HL-60 (cell line): ENCODE data around the gene TBCK.

Experiments
- DNase-seq, 2 experiments: peaks; one replicate each; pipeline ENCODE4 v3.0.0-alpha.2; 2010 to 2020; ENCODE audit warnings: low read depth in 1 of 2, low spot score in 1 of 2
- H3K27ac ChIP-seq: fragments of 250-450 bp; sonication (Bioruptor Pico); replicated peaks from 2 replicates; pipeline ENCODE4 v1.5.1; 2020; ENCODE audit warnings: mild to moderate bottlenecking, moderate library complexity
- H3K27me3 ChIP-seq: fragments of 250-450 bp; sonication (Bioruptor Pico); 2 replicates; pipeline ENCODE4 v1.5.1; 2021; ENCODE audit warnings: mild to moderate bottlenecking, moderate library complexity; ENCODE audit not compliant: insufficient read depth, poor library complexity, severe bottlenecking
- H3K4me3 ChIP-seq: replicated peaks from 2 replicates; pipeline ENCODE4 v1.5.1; 2011; ENCODE audit warnings: mild to moderate bottlenecking, control low read depth, low read length; ENCODE audit not compliant: insufficient read depth
- GABPA ChIP-seq: IDR thresholded peaks from 2 replicates; pipeline ENCODE4 v1.6.1; 2012; ENCODE audit warnings: low read depth
- POLR2AphosphoS5 ChIP-seq: IDR thresholded peaks from 2 replicates; pipeline ENCODE4 v1.6.1; 2012; ENCODE audit warnings: low read depth
- REST ChIP-seq: IDR thresholded peaks from 2 replicates; pipeline ENCODE4 v1.6.1; 2012; ENCODE audit warnings: low read depth; ENCODE audit not compliant: insufficient replicate concordance
- SPI1 ChIP-seq: IDR thresholded peaks from 2 replicates; pipeline ENCODE4 v1.6.1; 2012; ENCODE audit warnings: low read depth, mild to moderate bottlenecking, borderline replicate concordance
- TF ChIP-seq, protein P1 (sequence below): IDR thresholded peaks from one replicate; pipeline ENCODE4 v1.5.1; 2011; ENCODE audit warnings: low read length, control low read depth, inconsistent platforms; ENCODE audit not compliant: insufficient read depth

The TBCK gene

DNA sequence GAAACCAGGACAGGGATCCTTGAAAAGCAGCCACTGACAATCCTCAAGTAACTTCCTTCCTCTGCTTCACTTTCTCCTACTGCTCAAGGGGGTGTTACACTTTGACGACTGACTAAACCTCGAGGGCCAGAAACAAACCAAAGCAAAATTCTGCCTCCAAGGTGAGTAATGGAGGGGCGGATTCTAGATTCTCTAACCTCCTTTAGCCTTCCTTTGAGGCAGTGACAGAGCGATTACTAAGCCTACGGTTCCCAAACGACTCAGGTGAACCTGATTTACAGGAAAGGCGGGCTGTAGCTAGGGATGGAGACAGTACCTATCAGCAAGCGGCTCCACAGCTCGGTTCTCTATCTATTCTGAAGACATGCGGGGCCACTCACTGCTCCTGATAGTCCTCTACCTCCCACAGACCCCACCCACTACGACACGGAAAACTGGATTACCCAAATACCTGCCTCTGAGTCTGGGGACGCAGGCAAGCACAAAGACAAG lies 487 bp downstream of the TBCK start:
- peak overlapping the region; percentile 100 for H3K27ac ChIP-seq
- DNase-seq: peak in 1 of 2 experiments; percentile 39
- peak overlapping the region; percentile 94 for H3K4me3 ChIP-seq
- no peaks in the 10 kb centered on the region for H3K27me3 ChIP-seq
- TF ChIP-seq, protein P1, sequence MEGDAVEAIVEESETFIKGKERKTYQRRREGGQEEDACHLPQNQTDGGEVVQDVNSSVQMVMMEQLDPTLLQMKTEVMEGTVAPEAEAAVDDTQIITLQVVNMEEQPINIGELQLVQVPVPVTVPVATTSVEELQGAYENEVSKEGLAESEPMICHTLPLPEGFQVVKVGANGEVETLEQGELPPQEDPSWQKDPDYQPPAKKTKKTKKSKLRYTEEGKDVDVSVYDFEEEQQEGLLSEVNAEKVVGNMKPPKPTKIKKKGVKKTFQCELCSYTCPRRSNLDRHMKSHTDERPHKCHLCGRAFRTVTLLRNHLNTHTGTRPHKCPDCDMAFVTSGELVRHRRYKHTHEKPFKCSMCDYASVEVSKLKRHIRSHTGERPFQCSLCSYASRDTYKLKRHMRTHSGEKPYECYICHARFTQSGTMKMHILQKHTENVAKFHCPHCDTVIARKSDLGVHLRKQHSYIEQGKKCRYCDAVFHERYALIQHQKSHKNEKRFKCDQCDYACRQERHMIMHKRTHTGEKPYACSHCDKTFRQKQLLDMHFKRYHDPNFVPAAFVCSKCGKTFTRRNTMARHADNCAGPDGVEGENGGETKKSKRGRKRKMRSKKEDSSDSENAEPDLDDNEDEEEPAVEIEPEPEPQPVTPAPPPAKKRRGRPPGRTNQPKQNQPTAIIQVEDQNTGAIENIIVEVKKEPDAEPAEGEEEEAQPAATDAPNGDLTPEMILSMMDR: no peak
- TF ChIP-seq POLR2AphosphoS5: no peak
- TF ChIP-seq REST: no peak
- no peak for TF ChIP-seq GABPA
- peak; percentile 52; the same call in 1 of the 2 replicates for TF ChIP-seq SPI1

GRCh38 chr4:106314960-106315359 lies 1.0 kb downstream of the TBCK start:
- Histone ChIP-seq H3K4me3 (peak overlapping the region; percentile 94), H3K27ac (peak overlapping the region; percentile 100), H3K27me3 (no peaks in the 10 kb centered on the region)
- DNase-seq: no peak
- TF ChIP-seq POLR2AphosphoS5: no peak
- TF ChIP-seq REST: no peak
- TF ChIP-seq SPI1: no peak
- TF ChIP-seq, protein P1: no peak
- no peak for TF ChIP-seq GABPA

GRCh38 chr4:106312997-106313522 lies 2.9 kb downstream of the TBCK start:
- no peak overlapping the region for H3K27ac ChIP-seq

More at GRCh38 chr4:106312997-106313522, 2.9 kb downstream of the TBCK start:
- no peaks in the 10 kb centered on the region for H3K27me3 ChIP-seq
- DNase-seq: no peak
- no peak overlapping the region for H3K4me3 ChIP-seq
- TF ChIP-seq REST (no peak), SPI1 (no peak), GABPA (no peak), POLR2AphosphoS5 (no peak)
- TF ChIP-seq, protein P1: no peak
